Liver (tissue), 2 donors: Measurements from ENCODE around the gene NTNG2.

Experiments
- SP1 ChIP-seq: IDR thresholded peaks from 2 replicates; pipeline ENCODE4 v1.6.1; 2018; ENCODE audit warnings: antibody characterized with exemption, mild to moderate bottlenecking
- TF ChIP-seq, protein P1 (sequence below): IDR thresholded peaks from 2 replicates; pipeline ENCODE4 v1.6.1; 2016; ENCODE audit warnings: antibody characterized with exemption
- donor health status: healthy.

DNA sequence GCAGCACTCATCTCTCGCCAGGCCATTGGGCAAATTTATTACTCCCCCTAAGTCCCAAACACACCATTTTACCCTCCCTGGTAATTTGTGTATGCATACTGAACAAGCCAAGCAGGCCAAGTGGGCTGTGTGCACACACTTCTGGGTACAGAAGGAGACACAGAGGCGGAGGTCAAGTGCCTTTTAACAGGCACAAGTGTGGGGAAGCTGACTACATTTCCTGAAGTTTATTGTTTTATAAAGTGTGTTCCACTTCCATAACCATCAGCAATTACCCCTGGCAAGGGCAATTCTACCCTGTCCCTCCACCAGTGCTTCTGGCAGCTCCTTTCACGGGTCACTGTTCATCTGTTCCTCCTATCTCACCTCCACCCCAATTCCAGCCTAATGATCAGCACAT is 99.0 kb downstream of the NTNG2 start:
- TF ChIP-seq, protein P1, sequence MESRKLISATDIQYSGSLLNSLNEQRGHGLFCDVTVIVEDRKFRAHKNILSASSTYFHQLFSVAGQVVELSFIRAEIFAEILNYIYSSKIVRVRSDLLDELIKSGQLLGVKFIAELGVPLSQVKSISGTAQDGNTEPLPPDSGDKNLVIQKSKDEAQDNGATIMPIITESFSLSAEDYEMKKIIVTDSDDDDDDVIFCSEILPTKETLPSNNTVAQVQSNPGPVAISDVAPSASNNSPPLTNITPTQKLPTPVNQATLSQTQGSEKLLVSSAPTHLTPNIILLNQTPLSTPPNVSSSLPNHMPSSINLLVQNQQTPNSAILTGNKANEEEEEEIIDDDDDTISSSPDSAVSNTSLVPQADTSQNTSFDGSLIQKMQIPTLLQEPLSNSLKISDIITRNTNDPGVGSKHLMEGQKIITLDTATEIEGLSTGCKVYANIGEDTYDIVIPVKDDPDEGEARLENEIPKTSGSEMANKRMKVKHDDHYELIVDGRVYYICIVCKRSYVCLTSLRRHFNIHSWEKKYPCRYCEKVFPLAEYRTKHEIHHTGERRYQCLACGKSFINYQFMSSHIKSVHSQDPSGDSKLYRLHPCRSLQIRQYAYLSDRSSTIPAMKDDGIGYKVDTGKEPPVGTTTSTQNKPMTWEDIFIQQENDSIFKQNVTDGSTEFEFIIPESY = no peak
- TF ChIP-seq SP1 = no peak
